Loucy (cell line): Measurements from ENCODE around the gene PFKM.

Experiments used
- H2AFZ ChIP-seq: fragments of 200-600 bp; sonication (generic); 2 replicates; pipeline ENCODE4 v1.6.0; 2016; ENCODE audit warnings: antibody characterized with exemption, mild to moderate bottlenecking, low read length, moderate library complexity
- H3F3A ChIP-seq: fragments of 200-600 bp; 2 replicates; pipeline ENCODE4 v1.6.0; 2016; ENCODE audit warnings: antibody characterized with exemption, low read depth, mild to moderate bottlenecking
- H3K27me3 ChIP-seq: fragments of 200-600 bp; sonication (generic); 2 replicates; pipeline ENCODE4 v1.6.1; 2014; ENCODE audit warnings: low read length, mild to moderate bottlenecking; ENCODE audit not compliant: insufficient read depth, poor library complexity, severe bottlenecking
- H3K36me3 ChIP-seq: fragments of 200-600 bp; sonication (generic); 2 replicates; pipeline ENCODE4 v1.6.1; 2016; ENCODE audit warnings: low read length; ENCODE audit not compliant: insufficient read depth
- H3K4me1 ChIP-seq: fragments of 200-600 bp; sonication (generic); 2 replicates; pipeline ENCODE4 v1.5.1; 2014; ENCODE audit warnings: low read length, mild to moderate bottlenecking; ENCODE audit not compliant: insufficient read depth, poor library complexity, severe bottlenecking
- H3K4me2 ChIP-seq: fragments of 200-600 bp; sonication (generic); 2 replicates; pipeline ENCODE4 v1.6.0; 2014; ENCODE audit warnings: antibody characterized with exemption, low read length, low read depth, mild to moderate bottlenecking; ENCODE audit not compliant: poor library complexity, severe bottlenecking
- H3K4me3 ChIP-seq: fragments of 200-600 bp; sonication (generic); 2 replicates; pipeline ENCODE4 v1.5.1; 2014; ENCODE audit warnings: low read length, mild to moderate bottlenecking, mixed read lengths; ENCODE audit not compliant: poor library complexity, severe bottlenecking
- H3K79me2 ChIP-seq: fragments of 200-600 bp; sonication (generic); 2 replicates; pipeline ENCODE4 v1.6.1; 2014; ENCODE audit warnings: low read length; ENCODE audit not compliant: insufficient read depth
- H3K9ac ChIP-seq: fragments of 200-600 bp; sonication (generic); 2 replicates; pipeline ENCODE4 v1.6.0; 2014; ENCODE audit warnings: mild to moderate bottlenecking, low read depth, low read length, moderate library complexity; ENCODE audit not compliant: poor library complexity, severe bottlenecking
- H3K9me2 ChIP-seq: fragments of 200-600 bp; sonication (generic); replicated peaks from 2 replicates; pipeline ENCODE4 v1.6.1; 2016; ENCODE audit warnings: low read depth, low read length, mixed read lengths
- H3K9me3 ChIP-seq: fragments of 200-600 bp; sonication (generic); 2 replicates; pipeline ENCODE4 v1.6.1; 2014; ENCODE audit warnings: mild to moderate bottlenecking, antibody characterized with exemption, low read length, low read depth; ENCODE audit not compliant: insufficient read depth
- H4K20me1 ChIP-seq: fragments of 200-600 bp; sonication (generic); 2 replicates; pipeline ENCODE4 v1.6.0; 2014; ENCODE audit warnings: antibody characterized with exemption, low read length, mild to moderate bottlenecking; ENCODE audit not compliant: insufficient read depth, poor library complexity, severe bottlenecking
- CTCF ChIP-seq: fragments of 200-600 bp; sonication (generic); conservative IDR thresholded peaks from 2 replicates; pipeline ENCODE4 v1.5.1; 2014; ENCODE audit warnings: mild to moderate bottlenecking, antibody characterized with exemption, low read length
- EZH2phosphoT487 ChIP-seq: fragments of 200-600 bp; IDR thresholded peaks from 2 replicates; pipeline ENCODE4 v1.6.1; 2018; ENCODE audit warnings: antibody characterized with exemption, mild to moderate bottlenecking, moderate library complexity, borderline replicate concordance

The PFKM gene

GRCh38 chr12:48135027-48135426, 15.9 kb downstream of the PFKM start:
- no peak for TF ChIP-seq CTCF
- no peak for TF ChIP-seq EZH2phosphoT487
- Histone ChIP-seq H4K20me1 (no peaks in the 10 kb centered on the region), H3F3A (no peaks in the 10 kb centered on the region), H2AFZ (no peak overlapping the region), H3K4me1 (no peaks in the 10 kb centered on the region), H3K9ac (no peak overlapping the region), H3K27me3 (no peaks in the 10 kb centered on the region), H3K4me2 (no peak overlapping the region), H3K9me3 (no peaks in the 10 kb centered on the region), H3K9me2 (no peaks in the 10 kb centered on the region), H3K79me2 (no peaks in the 10 kb centered on the region), H3K4me3 (no peak overlapping the region), H3K36me3 (peaks cover 24% of the 10 kb centered on the region; the same call in 1 of the 2 replicates)

GRCh38 chr12:48142818-48143674, 23.9 kb downstream of the PFKM start:
- Histone ChIP-seq H3K36me3 (peaks cover 25% of the 10 kb centered on the region), H3K4me3 (no peak overlapping the region), H3K9me3 (no peaks in the 10 kb centered on the region), H3K9me2 (no peaks in the 10 kb centered on the region), H3K79me2 (no peaks in the 10 kb centered on the region), H3K4me1 (no peaks in the 10 kb centered on the region), H3K4me2 (no peak overlapping the region), H2AFZ (no peak overlapping the region), H3K27me3 (no peaks in the 10 kb centered on the region), H4K20me1 (no peaks in the 10 kb centered on the region), H3K9ac (no peak overlapping the region), H3F3A (no peaks in the 10 kb centered on the region)
- TF ChIP-seq EZH2phosphoT487, result no peak
- no peak for TF ChIP-seq CTCF

- Histone ChIP-seq H3K36me3 (peaks cover 30% of the 10 kb centered on the region), H3K9me2 (no peaks in the 10 kb centered on the region), H3K9me3 (no peaks in the 10 kb centered on the region), H3K9ac (no peak overlapping the region), H3K27me3 (no peaks in the 10 kb centered on the region), H4K20me1 (no peaks in the 10 kb centered on the region), H3K4me3 (no peak overlapping the region), H3F3A (no peaks in the 10 kb centered on the region), H2AFZ (no peak overlapping the region), H3K4me1 (no peaks in the 10 kb centered on the region), H3K79me2 (no peaks in the 10 kb centered on the region), H3K4me2 (no peak overlapping the region)
- TF ChIP-seq EZH2phosphoT487, result no peak
Observed at GRCh38 chr12:48143898-48144297, 24.7 kb downstream of the PFKM start.
